RWPE1 (cell line): ENCODE results near the gene FGF12.

Source experiments
- CTCF ChIA-PET: fragments of 350-600 bp; sonication (Branson Sonifier 250); formaldehyde crosslinking; extraction: SDS; loops from one replicate; lab custom pipeline; 2021; lab: Yijun Ruan, JAX
- POLR2A ChIA-PET: fragments of 400-600 bp; formaldehyde crosslinking; extraction: SDS; loops from one replicate; lab custom pipeline; 2020; ENCODE audit warnings: antibody characterized with exemption; ENCODE audit not compliant: low non-redundant PET; lab: Yijun Ruan, JAX
- DNase-seq: peaks from one replicate; pipeline ENCODE4 v3.0.0; 2012; ENCODE audit warnings: low spot score
- H3K27ac ChIP-seq: fragments of 450-650 bp; 2 replicates; pipeline ENCODE4 v1.5.1; 2017
- TF ChIP-seq, protein P1 (sequence below): fragments of 450-650 bp; conservative IDR thresholded peaks from 2 replicates; pipeline ENCODE4 v1.5.1; 2017; ENCODE audit warnings: low read depth, mild to moderate bottlenecking

FGF12 gene

GRCh38 chr3:192212335-192212734, 515.0 kb downstream of the FGF12 start:
- TF ChIP-seq, protein P1, sequence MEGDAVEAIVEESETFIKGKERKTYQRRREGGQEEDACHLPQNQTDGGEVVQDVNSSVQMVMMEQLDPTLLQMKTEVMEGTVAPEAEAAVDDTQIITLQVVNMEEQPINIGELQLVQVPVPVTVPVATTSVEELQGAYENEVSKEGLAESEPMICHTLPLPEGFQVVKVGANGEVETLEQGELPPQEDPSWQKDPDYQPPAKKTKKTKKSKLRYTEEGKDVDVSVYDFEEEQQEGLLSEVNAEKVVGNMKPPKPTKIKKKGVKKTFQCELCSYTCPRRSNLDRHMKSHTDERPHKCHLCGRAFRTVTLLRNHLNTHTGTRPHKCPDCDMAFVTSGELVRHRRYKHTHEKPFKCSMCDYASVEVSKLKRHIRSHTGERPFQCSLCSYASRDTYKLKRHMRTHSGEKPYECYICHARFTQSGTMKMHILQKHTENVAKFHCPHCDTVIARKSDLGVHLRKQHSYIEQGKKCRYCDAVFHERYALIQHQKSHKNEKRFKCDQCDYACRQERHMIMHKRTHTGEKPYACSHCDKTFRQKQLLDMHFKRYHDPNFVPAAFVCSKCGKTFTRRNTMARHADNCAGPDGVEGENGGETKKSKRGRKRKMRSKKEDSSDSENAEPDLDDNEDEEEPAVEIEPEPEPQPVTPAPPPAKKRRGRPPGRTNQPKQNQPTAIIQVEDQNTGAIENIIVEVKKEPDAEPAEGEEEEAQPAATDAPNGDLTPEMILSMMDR, result peak; percentile 40
- ChIA-PET POLR2A (no interaction called here), CTCF (interaction anchor here (0.6 to 0.9 kb wide), 4 partner anchors 11 to 796 kb away, joined by 3 to 5 read pairs (median 3); no protein-coding TSS in a partner anchor)
- DNase-seq, result no peak
- no peak overlapping the region for H3K27ac ChIP-seq

GRCh38 chr3:192207651-192208050, 519.7 kb downstream of the FGF12 start:
- POLR2A ChIA-PET, result no interaction called here
- TF ChIP-seq, protein P1, result no peak
- H3K27ac ChIP-seq, result no peak overlapping the region
- no peak for DNase-seq
- CTCF ChIA-PET, result interaction anchor here (0.6 kb wide), 1 partner anchor 480 kb away, joined by 4 read pairs; no protein-coding TSS in a partner anchor

DNA sequence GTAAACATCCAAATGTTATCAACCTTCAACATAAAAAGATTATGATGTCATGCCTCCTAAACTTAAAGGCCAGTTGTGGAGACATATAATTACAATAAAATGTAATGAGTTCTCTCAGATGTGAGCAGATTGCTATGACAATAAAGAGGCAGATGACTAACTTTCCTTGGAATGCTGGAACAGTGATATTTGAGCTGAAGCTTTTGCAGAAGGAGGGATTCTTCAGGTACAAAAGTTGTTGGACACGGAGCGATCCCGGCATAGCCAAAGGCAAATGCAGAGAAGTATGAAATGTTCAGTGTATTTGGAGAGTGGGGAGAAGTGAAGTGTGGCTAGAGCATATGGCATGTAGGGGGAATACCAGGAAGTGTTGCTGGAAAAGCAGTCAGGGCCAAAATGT, 520.1 kb downstream of the FGF12 start:
- DNase-seq, result no peak
- POLR2A ChIA-PET, result no interaction called here
- TF ChIP-seq, protein P1, result no peak
- H3K27ac ChIP-seq, result no peak overlapping the region
- CTCF ChIA-PET, result no interaction called here

- no peak overlapping the region for H3K27ac ChIP-seq
- TF ChIP-seq, protein P1, result no peak
- ChIA-PET POLR2A (no interaction called here), CTCF (no interaction called here)
- DNase-seq, result no peak
These were observed 533.3 kb downstream of the FGF12 start for GRCh38 chr3:192194085-192194484.

GRCh38 chr3:192188218-192188835, 539.0 kb downstream of the FGF12 start:
- DNase-seq, result peak; percentile 26
- POLR2A ChIA-PET, result no interaction called here
- TF ChIP-seq, protein P1, result peak; percentile 57
- H3K27ac ChIP-seq, result no peak overlapping the region
- CTCF ChIA-PET, result interaction anchor here (1.8 kb wide), 1 partner anchor 256 kb away, joined by 6 read pairs; no protein-coding TSS in a partner anchor

- CTCF ChIA-PET, result interaction anchor here (0.6 kb wide), 1 partner anchor 1844 kb away, joined by 3 read pairs; no protein-coding TSS in a partner anchor
- no peak for DNase-seq
- no peak overlapping the region for H3K27ac ChIP-seq
- POLR2A ChIA-PET, result no interaction called here
- TF ChIP-seq, protein P1, result no peak
These were observed 539.8 kb downstream of the FGF12 start for GRCh38 chr3:192187485-192188051.
